Measurements from ENCODE around the gene AK5. TPM values are rescaled to one million over a fixed set of nuclear protein-coding genes. Genes with fewer than 3 reads are reported as not detected.

AK5 gene
- total and polyA plus RNA-seq, 2 experiments from 2014 or later, result 8.8 to 12.2 TPM

DNA sequence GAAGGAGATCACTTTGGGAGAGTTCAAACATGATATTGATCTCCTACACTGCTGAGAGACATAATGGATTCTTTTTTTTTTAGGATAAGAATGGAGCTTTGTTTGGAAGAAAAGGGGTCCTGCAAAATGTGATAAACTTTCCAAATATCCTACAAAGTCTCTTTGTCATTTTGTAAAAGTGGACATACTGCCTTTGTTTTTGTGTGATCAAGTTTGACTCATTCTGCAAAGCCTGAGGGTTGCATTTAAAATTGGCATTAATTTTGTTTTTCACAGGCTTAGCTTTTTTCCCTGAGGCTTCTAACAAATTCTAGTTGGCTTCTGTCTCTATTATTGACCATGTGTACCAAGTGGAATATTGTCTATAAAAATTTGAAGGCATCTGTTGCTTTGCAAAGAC lies 113.2 kb downstream of the AK5 start:
- H3K36me3 Mint-ChIP-seq (ENCODE audit: low read depth), result no peaks in the 10 kb centered on the region
- peaks cover 8% of the 10 kb centered on the region for H3K4me1 Mint-ChIP-seq
- H3K4me3 ChIP-seq, result no peak overlapping the region
- no peaks in the 10 kb centered on the region for H3F3A ChIP-seq (replicated peaks; ENCODE audit: low read depth)
- DNase-seq (ENCODE audit: low spot score), result no peak
- H3K9me2 ChIP-seq (ENCODE audit: insufficient read depth), result no peaks in the 10 kb centered on the region
- H3K27me3 ChIP-seq (ENCODE audit: insufficient read depth), result no peaks in the 10 kb centered on the region
- H3K27me3 Mint-ChIP-seq (ENCODE audit: insufficient read depth, low read depth, poor library complexity), result no peaks in the 10 kb centered on the region
- TF ChIP-seq, protein P1, sequence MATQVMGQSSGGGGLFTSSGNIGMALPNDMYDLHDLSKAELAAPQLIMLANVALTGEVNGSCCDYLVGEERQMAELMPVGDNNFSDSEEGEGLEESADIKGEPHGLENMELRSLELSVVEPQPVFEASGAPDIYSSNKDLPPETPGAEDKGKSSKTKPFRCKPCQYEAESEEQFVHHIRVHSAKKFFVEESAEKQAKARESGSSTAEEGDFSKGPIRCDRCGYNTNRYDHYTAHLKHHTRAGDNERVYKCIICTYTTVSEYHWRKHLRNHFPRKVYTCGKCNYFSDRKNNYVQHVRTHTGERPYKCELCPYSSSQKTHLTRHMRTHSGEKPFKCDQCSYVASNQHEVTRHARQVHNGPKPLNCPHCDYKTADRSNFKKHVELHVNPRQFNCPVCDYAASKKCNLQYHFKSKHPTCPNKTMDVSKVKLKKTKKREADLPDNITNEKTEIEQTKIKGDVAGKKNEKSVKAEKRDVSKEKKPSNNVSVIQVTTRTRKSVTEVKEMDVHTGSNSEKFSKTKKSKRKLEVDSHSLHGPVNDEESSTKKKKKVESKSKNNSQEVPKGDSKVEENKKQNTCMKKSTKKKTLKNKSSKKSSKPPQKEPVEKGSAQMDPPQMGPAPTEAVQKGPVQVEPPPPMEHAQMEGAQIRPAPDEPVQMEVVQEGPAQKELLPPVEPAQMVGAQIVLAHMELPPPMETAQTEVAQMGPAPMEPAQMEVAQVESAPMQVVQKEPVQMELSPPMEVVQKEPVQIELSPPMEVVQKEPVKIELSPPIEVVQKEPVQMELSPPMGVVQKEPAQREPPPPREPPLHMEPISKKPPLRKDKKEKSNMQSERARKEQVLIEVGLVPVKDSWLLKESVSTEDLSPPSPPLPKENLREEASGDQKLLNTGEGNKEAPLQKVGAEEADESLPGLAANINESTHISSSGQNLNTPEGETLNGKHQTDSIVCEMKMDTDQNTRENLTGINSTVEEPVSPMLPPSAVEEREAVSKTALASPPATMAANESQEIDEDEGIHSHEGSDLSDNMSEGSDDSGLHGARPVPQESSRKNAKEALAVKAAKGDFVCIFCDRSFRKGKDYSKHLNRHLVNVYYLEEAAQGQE (IDR thresholded peaks at IDR 0.05; ENCODE audit: unreplicated experiment), result no peak
- TF ChIP-seq ZNF331 (CRISPR knock-in tag; IDR thresholded peaks at IDR 0.05; ENCODE audit: low read depth), result no peak
- TF ChIP-seq POLR2AphosphoS5 (IDR thresholded peaks at IDR 0.05; ENCODE audit: low read depth), result no peak
- no peak for TF ChIP-seq EZH2phosphoT487 (IDR thresholded peaks at IDR 0.05; ENCODE audit: unreplicated experiment)
- TF ChIP-seq NANOG (IDR thresholded peaks at IDR 0.05; ENCODE audit: borderline replicate concordance), result no peak
- TF ChIP-seq JUNB (IDR thresholded peaks at IDR 0.05; ENCODE audit: unreplicated experiment), result no peak
- TF ChIP-seq, protein P2, sequence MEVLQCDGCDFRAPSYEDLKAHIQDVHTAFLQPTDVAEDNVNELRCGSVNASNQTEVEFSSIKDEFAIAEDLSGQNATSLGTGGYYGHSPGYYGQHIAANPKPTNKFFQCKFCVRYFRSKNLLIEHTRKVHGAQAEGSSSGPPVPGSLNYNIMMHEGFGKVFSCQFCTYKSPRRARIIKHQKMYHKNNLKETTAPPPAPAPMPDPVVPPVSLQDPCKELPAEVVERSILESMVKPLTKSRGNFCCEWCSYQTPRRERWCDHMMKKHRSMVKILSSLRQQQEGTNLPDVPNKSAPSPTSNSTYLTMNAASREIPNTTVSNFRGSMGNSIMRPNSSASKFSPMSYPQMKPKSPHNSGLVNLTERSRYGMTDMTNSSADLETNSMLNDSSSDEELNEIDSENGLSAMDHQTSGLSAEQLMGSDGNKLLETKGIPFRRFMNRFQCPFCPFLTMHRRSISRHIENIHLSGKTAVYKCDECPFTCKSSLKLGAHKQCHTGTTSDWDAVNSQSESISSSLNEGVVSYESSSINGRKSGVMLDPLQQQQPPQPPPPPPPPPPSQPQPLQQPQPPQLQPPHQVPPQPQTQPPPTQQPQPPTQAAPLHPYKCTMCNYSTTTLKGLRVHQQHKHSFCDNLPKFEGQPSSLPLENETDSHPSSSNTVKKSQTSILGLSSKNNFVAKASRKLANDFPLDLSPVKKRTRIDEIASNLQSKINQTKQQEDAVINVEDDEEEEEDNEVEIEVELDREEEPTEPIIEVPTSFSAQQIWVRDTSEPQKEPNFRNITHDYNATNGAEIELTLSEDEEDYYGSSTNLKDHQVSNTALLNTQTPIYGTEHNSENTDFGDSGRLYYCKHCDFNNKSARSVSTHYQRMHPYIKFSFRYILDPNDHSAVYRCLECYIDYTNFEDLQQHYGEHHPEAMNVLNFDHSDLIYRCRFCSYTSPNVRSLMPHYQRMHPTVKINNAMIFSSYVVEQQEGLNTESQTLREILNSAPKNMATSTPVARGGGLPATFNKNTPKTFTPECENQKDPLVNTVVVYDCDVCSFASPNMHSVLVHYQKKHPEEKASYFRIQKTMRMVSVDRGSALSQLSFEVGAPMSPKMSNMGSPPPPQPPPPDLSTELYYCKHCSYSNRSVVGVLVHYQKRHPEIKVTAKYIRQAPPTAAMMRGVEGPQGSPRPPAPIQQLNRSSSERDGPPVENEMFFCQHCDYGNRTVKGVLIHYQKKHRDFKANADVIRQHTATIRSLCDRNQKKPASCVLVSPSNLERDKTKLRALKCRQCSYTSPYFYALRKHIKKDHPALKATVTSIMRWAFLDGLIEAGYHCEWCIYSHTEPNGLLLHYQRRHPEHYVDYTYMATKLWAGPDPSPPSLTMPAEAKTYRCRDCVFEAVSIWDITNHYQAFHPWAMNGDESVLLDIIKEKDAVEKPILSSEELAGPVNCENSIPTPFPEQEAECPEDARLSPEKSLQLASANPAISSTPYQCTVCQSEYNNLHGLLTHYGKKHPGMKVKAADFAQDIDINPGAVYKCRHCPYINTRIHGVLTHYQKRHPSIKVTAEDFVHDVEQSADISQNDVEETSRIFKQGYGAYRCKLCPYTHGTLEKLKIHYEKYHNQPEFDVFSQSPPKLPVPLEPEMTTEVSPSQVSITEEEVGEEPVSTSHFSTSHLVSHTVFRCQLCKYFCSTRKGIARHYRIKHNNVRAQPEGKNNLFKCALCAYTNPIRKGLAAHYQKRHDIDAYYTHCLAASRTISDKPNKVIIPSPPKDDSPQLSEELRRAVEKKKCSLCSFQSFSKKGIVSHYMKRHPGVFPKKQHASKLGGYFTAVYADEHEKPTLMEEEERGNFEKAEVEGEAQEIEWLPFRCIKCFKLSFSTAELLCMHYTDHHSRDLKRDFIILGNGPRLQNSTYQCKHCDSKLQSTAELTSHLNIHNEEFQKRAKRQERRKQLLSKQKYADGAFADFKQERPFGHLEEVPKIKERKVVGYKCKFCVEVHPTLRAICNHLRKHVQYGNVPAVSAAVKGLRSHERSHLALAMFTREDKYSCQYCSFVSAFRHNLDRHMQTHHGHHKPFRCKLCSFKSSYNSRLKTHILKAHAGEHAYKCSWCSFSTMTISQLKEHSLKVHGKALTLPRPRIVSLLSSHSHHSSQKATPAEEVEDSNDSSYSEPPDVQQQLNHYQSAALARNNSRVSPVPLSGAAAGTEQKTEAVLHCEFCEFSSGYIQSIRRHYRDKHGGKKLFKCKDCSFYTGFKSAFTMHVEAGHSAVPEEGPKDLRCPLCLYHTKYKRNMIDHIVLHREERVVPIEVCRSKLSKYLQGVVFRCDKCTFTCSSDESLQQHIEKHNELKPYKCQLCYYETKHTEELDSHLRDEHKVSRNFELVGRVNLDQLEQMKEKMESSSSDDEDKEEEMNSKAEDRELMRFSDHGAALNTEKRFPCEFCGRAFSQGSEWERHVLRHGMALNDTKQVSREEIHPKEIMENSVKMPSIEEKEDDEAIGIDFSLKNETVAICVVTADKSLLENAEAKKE (CRISPR knock-in tag; IDR thresholded peaks at IDR 0.05), result no peak
- no peak for TF ChIP-seq EZH2 (IDR thresholded peaks at IDR 0.05; ENCODE audit: low read depth, unreplicated experiment)
- TF ChIP-seq, protein P3, sequence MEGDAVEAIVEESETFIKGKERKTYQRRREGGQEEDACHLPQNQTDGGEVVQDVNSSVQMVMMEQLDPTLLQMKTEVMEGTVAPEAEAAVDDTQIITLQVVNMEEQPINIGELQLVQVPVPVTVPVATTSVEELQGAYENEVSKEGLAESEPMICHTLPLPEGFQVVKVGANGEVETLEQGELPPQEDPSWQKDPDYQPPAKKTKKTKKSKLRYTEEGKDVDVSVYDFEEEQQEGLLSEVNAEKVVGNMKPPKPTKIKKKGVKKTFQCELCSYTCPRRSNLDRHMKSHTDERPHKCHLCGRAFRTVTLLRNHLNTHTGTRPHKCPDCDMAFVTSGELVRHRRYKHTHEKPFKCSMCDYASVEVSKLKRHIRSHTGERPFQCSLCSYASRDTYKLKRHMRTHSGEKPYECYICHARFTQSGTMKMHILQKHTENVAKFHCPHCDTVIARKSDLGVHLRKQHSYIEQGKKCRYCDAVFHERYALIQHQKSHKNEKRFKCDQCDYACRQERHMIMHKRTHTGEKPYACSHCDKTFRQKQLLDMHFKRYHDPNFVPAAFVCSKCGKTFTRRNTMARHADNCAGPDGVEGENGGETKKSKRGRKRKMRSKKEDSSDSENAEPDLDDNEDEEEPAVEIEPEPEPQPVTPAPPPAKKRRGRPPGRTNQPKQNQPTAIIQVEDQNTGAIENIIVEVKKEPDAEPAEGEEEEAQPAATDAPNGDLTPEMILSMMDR (conservative IDR thresholded peaks at IDR 0.05; ENCODE audit: low read depth in 2 of 2), result no peak
- TF ChIP-seq CREB1 (CRISPR knock-in tag; IDR thresholded peaks at IDR 0.05; ENCODE audit: low read depth), result no peak
- no peak for TF ChIP-seq STAT1 (IDR thresholded peaks at IDR 0.05; ENCODE audit: unreplicated experiment)
- no peak overlapping the region for H2AFZ ChIP-seq
- no peak overlapping the region for H3K4me2 ChIP-seq
- H3K4me3 Mint-ChIP-seq, result no peak overlapping the region
- no peak overlapping the region for H3K27ac Mint-ChIP-seq
- H3K79me2 ChIP-seq (replicated peaks; ENCODE audit: insufficient read depth), result no peaks in the 10 kb centered on the region
- no peaks in the 10 kb centered on the region for H3K9me3 Mint-ChIP-seq
- no peaks in the 10 kb centered on the region for H4K20me1 ChIP-seq (replicated peaks; ENCODE audit: insufficient read depth)
- no peak overlapping the region for H3K27ac ChIP-seq (ENCODE audit: low read depth)
- peaks cover 9% of the 10 kb centered on the region; the same call in 1 of the 2 replicates for H3K4me1 ChIP-seq (ENCODE audit: insufficient read depth)
- no peak for ATAC-seq
- no peaks in the 10 kb centered on the region for H3K36me3 ChIP-seq (ENCODE audit: insufficient read depth)

Measured in GM23338 (cell line).